Stimulated activated CD4-positive, alpha-beta T cell treated with anti-CD3 and anti-CD28 coated beads, Interleukin-4, amount 100 ng/mL, for 1 hour (primary cell): Measurements from ENCODE around the gene SRPX2.
A peak's percentile ranks its signal among the peaks of the same experiment; 100 is the strongest.

Source experiments
- DNase-seq: peaks from one replicate; pipeline ENCODE4 v3.0.0-alpha.2; 2020

The SRPX2 gene, protein sequence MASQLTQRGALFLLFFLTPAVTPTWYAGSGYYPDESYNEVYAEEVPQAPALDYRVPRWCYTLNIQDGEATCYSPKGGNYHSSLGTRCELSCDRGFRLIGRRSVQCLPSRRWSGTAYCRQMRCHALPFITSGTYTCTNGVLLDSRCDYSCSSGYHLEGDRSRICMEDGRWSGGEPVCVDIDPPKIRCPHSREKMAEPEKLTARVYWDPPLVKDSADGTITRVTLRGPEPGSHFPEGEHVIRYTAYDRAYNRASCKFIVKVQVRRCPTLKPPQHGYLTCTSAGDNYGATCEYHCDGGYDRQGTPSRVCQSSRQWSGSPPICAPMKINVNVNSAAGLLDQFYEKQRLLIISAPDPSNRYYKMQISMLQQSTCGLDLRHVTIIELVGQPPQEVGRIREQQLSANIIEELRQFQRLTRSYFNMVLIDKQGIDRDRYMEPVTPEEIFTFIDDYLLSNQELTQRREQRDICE

DNA sequence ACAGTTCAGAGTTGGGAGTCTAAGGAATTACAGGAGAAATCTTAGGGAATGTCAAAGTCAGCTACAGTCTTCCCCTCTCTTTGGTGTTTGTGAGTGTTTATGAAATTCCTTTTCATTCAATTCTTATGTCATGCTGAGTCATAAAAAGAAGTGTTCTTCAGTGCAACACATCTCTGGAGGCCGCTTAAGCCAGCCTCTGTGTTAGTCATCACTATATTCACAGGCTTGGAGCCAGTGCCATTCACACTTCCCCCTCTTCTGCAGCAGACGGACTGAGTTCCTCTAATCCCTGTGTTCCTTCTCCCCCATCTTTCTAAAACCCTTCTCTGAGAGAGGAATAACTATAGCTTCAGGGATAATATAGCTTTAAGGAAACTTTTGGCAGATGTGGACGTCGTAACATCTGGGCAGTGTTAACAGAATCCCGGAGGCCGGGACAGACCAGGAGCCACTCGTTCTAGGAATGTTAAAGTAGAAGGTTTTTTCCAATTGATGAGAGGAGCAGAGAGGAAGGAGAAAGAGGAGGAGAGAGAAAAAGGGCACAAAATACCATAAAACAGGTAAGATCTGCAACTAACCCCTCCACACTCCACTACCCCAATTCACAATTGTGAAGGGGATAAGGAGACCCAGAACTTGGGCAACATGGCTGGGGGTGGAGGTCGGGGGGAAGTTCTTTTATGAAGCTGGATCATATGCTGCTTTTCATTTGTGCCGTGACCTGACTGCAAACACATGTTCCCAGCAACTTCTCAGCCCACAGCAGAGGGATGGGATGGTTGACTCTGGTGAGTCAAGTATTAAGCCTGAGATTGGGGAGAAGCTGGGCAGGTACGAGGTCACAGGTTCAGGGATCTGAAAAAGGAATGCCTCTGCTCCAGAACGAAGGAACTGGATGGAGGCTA lies at the start of gene SRPX2:
Gene SRPX2 (plus strand): TSS at position 244 of the 905 bp plus-strand sequence. CDS start 2,124 bp downstream, outside the sequence.
- DNase-seq, result no peak

DNA sequence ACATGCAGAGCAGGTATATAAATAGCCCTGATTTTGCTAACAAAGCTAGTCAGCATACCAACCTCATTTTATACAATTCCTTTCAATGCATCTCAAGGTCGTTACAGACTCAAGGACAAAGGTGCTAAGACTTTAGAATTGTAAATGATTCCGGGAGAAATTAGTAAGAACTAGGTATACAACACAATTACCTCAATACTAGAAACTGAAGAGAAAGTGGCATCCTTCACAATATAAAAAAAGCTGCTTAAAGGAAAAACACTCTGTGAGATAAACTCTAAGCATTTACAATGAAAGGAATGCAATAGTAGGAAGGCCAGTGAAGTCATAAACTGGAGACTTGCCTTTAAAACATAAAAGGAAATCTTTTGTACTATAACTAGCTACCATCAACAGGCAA lies 47.4 kb upstream of the SRPX2 start:
- DNase-seq, result no peak

DNA sequence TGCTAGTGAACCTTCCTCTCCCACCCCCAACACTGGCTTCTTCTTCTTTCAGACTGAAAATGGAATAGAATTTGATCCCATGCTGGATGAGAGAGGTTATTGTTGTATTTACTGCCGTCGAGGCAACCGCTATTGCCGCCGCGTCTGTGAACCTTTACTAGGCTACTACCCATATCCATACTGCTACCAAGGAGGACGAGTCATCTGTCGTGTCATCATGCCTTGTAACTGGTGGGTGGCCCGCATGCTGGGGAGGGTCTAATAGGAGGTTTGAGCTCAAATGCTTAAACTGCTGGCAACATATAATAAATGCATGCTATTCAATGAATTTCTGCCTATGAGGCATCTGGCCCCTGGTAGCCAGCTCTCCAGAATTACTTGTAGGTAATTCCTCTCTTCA lies 44.5 kb upstream of the SRPX2 start:
- no peak for DNase-seq

DNA sequence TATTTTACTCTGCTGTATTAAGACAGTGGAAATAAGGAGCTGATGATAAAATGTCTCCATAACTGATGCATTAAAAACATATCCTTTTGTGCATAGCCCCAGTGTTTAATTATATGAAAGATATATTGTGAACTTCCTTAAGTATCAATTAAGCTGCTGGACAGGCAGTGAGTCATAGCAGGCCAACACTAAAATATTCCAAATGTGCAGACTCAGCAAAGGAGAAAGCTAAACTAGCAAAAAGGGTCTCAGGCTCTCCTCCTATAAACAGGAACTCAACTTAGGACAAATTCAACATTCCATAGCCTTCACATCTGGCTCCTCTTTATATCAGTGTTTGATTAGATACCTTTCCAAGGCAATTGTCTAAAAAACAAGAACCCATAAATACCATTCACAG lies 43.7 kb upstream of the SRPX2 start:
- DNase-seq, result no peak

DNA sequence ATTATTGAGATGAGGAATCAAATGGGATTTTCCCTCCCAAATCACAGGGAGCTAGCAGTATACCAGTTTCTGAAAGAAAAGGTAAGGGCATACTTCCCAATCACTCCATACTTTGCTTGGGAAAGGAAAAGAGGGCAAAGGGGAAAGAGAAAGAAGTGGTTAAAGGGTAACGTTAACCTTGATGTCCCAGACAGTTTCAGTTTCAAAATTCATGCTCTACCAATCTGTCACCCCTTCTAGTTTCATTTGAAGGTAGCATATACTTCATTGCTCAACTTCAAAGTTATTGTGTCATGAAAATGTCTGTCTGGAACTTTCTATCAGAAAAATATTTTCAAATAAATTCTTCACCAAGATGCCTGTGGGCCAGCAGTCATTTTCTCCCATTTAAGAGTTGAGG lies 43.2 kb upstream of the SRPX2 start:
- no peak for DNase-seq

DNA sequence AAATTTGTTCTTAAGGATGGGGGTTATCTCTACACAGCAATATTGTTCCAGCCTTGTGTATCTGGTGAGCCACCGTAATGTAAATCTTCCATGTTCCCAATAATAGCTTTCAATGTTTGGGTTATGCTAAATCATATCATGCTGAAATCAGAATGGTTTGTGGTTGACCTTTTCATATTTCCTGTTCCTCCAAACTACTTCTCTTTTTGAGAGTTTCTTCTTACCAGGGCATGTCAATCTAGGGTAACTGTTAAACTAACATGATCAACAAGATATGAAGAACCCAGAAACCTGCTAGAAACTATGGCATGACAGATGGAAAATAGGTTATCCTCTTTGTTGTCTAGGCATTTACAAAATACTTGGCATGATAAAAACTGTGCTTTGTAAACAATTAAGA lies 37.2 kb upstream of the SRPX2 start:
- DNase-seq, result no peak

DNA sequence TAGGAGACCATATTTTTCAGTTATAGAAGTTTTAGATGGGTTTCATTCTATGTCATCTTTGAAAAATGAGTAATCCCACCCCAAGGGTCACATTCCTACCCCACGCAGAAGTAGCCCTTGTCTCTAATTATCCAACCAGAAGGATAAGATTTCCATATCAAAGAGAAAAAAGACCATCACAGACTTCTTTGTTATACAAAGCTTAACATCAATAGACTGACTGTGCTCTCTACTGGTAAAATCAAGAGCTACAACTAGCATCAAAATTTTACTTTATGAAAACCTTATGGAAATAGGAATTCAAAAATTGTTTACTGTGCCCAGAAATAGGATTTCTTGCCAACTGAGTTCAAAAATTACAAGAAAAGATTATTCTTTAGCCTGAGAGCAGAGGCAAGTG lies 34.4 kb upstream of the SRPX2 start:
- DNase-seq, result no peak

DNA sequence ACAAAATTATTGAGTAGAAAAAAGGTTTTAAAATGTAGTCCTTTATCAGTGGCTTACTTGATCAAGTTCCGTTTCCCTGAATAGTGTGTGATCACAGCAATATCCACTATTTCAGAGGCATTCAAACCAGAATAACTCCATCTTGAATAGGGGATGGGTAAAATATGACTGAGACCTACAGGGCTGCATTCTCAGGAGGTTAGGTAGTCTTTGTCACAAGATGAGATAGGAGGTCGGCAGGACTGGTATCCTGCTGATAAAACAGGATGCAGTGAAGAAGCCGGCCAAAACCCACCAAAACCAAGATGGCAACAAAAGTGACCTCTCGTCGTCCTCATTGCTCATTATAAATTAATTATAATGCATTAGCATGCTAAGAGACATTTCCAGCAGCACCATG lies 32.0 kb upstream of the SRPX2 start:
- DNase-seq, result no peak

DNA sequence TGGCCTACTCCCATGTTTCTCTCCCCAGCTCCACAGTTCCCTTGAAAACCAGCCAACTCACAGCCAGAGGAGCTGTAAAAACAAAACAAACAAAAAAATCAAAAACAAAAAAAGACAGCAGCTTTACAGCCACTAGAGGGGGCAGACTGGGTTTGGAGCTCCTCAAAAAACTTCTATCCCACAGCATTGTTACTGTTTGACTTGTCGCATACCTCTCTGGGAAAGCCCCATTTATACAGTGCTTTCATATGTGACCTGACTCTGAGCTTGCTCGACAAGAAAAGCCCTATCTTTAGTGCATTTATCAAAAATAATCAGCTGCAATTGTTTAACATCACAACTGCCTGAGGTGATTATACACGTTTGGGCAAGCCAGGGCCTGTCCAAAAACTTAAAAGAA lies 29.0 kb upstream of the SRPX2 start:
- no peak for DNase-seq

DNA sequence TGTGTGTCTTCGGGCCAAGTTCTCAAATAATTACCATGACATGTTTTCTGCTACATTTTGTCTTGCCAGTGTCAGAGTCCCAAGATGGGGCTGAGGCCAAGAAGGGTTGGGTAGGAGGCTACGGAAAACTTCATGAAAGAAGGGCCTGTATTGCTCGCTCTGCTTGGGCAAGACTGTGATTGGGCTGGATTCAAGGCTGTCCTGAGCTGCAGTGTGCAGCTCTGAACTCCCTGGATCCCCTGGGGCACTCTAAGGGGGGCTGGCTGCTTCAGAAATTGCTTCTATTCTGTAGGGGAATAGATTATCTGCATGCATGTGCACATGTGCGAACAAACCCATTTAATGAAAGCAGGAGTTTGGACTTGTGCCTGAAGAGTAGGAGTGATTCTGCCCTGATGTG lies 21.0 kb upstream of the SRPX2 start:
- no peak for DNase-seq

DNA sequence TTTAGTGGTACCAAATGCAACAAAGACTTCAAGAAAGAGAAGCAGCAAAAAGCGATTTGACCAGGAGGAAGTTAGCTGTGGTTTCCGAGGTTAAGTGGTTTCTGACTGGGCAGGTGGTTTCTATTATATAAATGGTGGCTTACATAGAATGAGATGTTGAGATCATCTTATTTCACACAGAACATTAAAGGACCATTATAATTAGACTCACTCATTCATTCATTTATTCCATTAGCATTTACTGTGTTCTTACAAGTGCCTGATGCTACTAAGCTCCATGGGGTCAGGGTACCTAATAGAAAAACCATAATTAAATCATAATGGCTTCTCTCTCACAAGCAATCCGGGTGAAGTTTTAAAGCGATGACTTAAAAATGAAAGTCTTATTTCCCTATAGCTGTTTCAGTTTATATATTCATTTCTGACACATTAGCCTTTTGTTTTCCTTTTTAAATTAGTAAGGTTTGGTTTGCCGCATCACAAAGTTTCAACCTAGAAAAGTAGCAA lies 18.0 kb upstream of the SRPX2 start:
- no peak for DNase-seq

DNA sequence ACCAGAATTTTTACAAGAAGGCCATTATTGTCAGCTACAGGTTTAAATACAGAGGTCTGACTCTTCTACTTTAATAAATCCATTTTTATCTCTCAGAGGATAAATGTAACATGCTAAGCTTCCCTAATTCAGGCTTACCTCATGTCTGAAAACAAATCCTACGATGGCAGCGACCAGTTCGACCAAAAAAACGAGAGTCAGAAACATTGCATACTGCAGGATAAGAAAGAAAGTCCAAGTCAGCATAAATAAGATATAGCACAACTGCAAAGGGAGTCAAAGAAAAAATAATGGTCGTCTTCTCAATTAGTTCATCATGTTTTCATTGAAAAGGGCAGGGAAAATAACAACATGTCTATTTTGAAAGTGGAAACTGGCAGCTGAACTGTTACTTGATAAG lies 9.0 kb upstream of the SRPX2 start:
- DNase-seq, result no peak

DNA sequence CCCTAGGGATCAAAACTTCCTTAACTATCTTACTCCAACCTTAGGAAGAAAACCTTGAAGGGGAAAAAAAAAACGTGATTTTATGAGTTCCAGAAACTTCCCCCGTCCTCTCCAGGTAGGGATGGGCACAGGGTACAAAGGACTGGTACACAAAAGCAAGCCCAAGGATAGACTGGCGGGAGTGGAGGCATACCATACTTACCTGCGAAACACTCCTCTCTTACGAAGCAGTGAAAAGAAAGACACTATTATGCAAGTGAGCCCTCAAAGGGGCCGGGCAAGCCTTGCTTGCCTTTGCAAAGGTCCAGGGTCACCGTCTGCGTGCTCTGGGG lies 8.0 kb upstream of the SRPX2 start:
- no peak for DNase-seq

DNA sequence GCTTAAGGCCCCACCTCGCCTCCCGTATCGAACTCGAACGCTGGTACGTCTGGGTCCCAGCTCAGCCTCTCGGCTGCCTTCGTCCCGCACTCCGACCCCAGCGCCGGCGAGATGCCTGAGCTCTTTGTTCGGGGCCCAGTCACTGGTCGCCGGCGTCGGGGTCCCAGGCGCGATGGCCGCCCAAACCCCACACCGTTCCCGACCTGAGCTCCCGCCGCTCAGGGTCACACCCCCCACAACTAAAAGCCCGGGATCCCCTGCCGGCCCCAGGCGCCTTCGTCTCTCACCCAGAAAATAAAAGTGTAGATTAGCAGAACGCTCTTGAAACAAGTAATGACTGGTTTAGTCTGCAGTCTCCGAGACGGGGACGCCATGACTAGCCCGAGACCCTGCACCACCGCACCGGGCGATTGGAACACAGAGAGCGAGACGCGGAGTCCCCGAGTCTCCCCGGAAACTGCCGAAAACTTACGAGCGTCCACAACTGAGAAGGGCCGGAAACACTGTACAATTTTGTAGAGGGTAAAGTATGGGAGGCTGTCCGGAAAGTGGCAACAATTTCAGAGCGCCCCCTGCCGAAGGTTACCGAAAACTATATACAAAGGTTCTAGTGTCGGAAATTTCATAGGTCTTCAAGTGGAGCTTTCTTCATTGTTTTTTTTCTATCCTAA lies 7.5 kb upstream of the SRPX2 start, which contains the start of gene TSPAN6:
Gene TSPAN6 (minus strand): TSS at position 486 of the 671 bp plus-strand sequence. CDS start 112 bp downstream, at position 374.
- DNase-seq, result peak; percentile 80

DNA sequence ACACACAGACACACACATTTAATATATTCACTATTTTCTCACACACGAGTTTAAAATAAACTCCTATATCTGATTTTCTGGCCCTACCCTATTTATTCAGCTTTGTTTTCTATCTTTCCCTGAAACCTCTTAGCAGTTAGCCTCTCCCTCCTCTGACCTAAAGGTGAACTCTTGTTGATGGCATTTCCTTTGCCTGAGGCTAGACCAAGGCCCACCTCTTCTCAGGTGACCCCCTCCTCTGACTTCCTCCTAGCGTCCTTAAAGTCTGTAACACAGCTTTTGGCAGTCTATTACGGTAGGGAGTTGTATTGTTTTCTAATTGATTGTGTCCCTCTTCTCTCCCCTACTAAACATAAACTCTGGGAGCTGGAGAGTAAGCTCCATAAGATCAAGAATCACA lies 1.7 kb upstream of the SRPX2 start:
- no peak for DNase-seq

DNA sequence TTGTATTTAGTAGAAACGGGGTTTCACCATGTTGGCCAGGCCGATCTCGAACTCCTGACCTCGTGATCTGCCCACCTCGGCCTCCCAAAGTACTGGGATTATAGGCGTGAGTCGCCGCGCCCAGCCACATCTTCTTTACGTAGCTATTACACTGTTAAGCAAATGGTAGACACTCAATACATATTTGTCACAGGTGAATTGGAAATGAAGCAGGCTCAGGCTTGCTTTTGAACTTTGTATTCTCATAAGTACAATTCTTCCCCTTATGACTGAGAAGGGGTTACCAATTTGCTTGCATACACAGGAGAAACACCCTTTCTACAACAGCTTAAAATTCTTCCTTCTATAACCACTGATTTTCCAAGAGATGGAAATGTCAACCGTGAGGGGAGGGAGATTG lies 787 bp upstream of the SRPX2 start:
- no peak for DNase-seq

DNA sequence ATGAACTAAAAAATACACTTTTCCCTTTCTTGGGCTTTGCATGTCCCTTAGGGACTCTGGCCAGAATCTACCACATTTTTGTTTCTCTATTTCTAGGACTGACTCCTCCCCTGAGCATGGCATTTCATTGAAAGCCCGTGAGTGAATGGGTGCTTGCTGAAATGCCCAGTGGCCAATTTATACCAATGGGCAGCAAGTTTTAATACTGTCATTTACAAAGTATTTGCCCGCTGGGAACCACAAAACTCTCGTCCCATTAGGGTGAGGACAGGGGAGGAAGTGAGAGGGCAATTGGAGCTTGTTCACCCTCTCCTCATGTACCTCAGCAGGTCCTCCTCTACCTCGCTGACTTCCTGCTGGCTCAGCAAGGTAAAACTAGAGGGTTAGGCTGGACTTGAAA lies 1.1 kb downstream of the SRPX2 start:
- no peak for DNase-seq

DNA sequence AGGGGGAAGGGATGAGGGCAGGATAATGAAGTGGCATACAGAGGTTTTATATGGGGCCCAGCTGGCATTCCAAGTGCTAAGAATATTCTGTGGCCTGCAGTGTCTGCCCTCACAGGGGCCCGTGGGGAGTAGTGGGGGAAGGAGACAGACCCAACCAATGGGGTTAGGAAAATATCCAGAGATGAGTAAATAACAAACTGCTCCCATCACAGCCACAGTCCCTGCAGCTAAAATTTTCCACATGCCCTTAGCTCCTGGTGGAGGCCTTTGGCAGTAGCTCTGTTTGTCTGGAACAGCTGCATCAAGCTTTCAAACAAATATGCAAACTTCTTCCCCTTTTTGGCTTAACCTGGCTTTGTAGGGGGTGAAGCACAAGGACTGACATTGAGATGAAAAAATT lies 3.1 kb downstream of the SRPX2 start:
- DNase-seq, result no peak

DNA sequence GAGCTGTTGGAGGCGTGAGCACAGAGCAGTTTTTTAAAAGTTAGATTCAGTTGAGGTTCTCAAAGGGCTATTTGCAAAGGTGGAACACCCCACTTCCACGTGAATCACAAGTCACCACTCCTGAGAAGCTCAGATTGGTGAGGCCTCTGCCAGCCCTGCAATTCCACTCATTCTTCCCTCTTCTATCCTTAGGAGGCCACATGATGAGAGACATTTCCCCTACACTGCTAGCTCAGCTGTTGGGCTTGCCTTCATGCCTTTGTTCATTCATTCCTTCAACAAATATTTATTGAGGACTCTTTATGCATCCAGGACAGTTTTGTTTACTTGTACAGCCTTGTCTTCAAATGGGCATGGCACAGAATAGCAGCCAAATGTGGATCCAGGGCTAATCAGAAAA lies 3.7 kb downstream of the SRPX2 start:
- DNase-seq, result no peak

DNA sequence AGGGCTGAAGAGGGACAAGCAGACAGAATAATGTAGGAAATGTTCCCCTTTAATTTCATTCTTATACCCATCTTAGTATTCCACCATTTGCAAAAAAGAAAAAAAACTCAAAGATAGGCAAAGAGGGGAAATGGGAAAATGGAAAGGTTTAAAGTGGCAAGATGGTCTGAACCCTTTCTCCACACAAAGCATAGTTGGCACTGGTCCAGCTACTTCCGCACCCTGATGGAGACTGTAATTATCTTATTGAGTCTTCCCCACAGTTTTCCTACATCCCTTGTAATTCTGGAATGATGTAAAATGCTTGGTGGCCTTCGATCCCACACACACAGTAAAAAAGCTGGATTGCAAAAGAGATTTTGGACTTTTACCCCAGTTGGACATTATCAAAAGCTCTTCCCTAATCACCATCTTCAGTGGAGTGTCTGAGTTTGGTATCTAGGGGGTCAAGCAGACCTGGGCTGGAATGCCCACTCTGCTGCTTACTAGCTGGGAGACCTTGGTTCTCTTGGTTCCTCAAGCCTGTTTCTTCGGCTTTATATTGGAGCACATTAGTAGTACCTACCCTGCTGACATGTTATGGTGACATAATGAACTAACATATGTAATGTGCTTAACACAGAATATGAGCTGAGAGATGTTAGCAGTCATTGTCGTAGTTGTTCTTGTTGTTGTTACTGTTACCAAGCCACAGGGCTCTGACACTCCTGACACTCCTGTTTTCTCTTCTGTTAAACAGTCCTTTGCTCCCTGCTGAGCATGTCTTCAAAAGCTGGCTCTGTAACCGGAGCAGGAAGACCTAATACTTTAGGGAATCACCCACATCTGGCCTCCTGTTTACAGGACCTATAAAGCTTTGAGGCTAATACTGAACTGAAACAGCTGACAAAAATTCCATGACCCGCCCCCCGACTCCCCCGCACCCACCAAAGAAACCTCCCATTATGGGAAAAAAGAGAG lies 4.7 kb downstream of the SRPX2 start:
- DNase-seq, result no peak

DNA sequence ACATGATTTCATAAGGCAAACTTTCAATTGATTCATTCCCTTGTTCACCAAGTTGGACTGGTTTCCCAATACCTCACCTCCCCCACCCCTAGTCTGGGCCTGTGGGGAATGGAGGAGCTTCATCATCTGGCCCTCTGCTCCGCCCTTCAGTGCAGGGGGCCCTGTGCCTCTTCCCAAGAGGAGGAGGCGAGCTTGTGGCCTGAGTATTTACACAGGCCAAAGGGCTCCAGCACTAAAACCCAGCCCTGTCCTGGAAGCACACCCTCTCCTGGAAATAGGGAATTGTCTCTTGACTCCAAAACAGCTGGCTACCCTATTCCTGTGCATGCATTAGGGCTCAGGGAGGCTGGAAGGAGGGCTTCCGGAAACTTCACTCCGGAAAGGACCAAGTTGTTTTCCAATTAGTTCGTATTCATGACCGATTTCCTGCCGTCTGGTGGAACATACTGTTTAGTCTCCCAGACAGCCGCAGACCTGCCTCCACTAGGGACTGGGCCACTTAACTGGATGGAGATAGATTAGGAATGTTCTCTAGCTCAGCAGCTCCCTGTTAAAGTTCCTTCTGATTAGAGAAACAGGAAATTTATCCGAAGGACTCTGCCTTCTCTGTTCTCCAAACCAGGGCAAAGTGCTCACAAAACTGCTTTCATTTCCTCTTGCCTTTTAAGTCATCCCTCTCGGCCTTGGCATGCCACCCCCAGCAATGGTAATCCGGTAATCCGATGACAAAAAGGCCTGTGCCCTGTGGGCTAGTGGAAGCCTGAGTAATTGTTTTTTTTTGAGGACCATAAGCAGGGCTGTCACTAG lies 5.8 kb downstream of the SRPX2 start:
- DNase-seq, result no peak
